ENCODE results near the gene GLRX5.

DNA sequence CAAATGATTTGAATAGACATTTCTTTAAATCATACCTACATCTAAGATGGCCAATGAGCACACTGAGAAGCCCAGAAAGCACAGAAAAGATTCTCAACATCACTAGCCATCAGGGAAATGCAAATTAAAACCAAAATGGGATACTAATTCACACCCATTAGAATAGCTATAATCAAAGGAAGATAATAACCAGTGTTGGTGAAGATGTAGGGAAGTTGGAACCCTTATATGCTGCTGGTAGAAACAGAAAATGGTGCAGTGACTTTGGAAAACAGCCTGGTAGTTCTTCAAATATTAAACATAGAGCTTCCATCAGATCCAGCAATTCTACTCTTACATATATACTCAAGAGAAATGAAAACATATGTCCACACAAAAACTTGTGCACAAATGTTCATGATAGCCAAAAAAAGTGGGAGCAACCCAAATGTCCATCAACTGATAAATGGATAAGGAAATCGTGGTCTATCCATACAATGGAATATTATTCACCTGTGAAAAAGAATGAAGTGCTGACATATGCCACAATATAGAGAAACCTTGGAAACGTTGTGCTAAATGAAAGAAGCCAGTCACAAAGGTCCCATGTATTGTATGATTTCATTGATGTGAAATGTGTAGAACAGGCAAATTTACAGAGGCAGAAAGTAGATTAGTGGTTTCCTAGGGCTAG lies 42.8 kb upstream of the GLRX5 start:
- TF ChIP-seq, protein P1, sequence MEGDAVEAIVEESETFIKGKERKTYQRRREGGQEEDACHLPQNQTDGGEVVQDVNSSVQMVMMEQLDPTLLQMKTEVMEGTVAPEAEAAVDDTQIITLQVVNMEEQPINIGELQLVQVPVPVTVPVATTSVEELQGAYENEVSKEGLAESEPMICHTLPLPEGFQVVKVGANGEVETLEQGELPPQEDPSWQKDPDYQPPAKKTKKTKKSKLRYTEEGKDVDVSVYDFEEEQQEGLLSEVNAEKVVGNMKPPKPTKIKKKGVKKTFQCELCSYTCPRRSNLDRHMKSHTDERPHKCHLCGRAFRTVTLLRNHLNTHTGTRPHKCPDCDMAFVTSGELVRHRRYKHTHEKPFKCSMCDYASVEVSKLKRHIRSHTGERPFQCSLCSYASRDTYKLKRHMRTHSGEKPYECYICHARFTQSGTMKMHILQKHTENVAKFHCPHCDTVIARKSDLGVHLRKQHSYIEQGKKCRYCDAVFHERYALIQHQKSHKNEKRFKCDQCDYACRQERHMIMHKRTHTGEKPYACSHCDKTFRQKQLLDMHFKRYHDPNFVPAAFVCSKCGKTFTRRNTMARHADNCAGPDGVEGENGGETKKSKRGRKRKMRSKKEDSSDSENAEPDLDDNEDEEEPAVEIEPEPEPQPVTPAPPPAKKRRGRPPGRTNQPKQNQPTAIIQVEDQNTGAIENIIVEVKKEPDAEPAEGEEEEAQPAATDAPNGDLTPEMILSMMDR (conservative IDR thresholded peaks at IDR 0.05; ENCODE audit: low read depth, low read length), result no peak
- no peak for TF ChIP-seq EZH2 (IDR thresholded peaks at IDR 0.05; ENCODE audit: borderline replicate concordance, low read depth, low read length, poor library complexity, severe bottlenecking)
